ENCODE results near the gene ATP2B3.

DNA sequence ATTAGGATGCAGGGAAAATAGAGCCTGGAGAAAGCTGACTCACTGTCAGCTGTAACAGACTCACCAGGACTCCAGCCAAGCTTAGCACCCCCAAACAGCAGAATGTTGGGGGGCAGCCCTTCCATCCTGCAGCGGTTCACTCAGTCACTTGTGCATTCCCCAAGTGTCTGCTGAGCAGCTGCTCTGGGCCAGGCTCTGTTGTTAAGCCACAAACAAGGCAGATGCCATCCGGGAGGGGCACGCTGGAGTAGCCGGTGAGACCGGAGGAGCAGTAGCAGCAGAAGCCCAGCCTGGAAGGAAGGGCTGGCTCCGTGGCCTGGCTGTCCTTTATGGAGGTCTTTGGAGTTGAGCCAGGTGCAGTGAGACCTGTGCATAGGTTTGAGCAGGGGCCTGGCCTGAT is 59.5 kb downstream of the ATP2B3 start:
- TF ChIP-seq POLR2AphosphoS5 (IDR thresholded peaks at IDR 0.05; ENCODE audit: borderline replicate concordance, low read depth, low read length) (no peak), EZH2 (IDR thresholded peaks at IDR 0.05) (no peak), FOXP2 (optimal IDR thresholded peaks at IDR 0.05; ENCODE audit: control extremely low read depth, extremely low read length, insufficient read depth) (no peak)

Measured in SK-N-MC (cell line).